Fibroblast of the aortic adventitia (primary cell): ENCODE results near the gene WDR70. TPM values are rescaled to one million over a fixed set of nuclear protein-coding genes. Genes with fewer than 3 reads are reported as not detected.
A peak's percentile ranks its signal among the peaks of the same experiment; 100 is the strongest.
"Not testable (repeated sequence)": the region's sequence is repeated elsewhere in the genome, so short reads cannot be mapped to it uniquely, and the experiment has no call there.

Experiments
- DNase-seq: peaks from one replicate; pipeline ENCODE4 v3.0.0-alpha.2; 2010; ENCODE audit warnings: low read depth
- H3K4me3 ChIP-seq: 2 replicates; pipeline ENCODE4 v1.5.1; 2011; ENCODE audit warnings: low read depth, mild to moderate bottlenecking, control low read depth, low read length, moderate library complexity
- total RNA-seq: library from RNA; depleted of rRNA; stranded (reverse); fragments of >200 nt; gene quantifications from 2 replicates; pipeline ENCODE4 v1.2.3, GENCODE V29; 2012; ENCODE audit warnings: low replicate concordance
- TF ChIP-seq, protein P1 (sequence below): IDR thresholded peaks from 2 replicates; pipeline ENCODE4 v1.5.1; 2011; ENCODE audit warnings: mild to moderate bottlenecking, low read length, control low read depth, inconsistent platforms; ENCODE audit not compliant: insufficient read depth

The WDR70 gene
- 24.6 and 79.1 TPM in 2 replicates for total RNA-seq

DNA sequence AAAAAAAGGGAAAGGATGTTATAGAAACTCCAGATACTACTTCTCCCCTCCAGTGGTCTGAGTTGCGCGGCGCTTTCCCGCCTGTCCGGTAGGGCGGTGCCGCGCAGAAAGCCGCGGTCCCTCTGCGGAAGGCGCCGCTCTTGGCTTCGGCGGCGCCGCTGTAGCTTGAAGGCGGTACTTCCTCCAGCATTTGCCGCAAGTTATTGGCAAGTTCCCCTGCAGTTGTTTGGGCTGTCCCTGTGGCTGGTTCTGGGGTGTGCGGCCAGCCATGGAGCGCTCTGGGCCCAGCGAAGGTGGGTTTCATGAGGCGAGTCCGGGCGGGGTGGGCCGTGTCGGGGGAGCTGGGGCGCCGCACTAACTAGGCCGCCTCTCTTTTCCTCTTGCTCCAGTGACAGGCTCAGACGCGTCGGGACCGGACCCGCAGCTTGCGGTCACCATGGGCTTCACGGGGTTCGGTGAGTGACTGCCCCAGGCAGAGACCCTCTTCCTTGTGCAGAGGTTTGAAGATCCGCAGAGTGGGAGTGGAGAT, at the start of gene WDR70:
TSS of gene WDR70 (plus strand) at position 219 of the 529 bp plus-strand sequence. CDS start at position 269, 50 bp downstream.
- TF ChIP-seq, protein P1, sequence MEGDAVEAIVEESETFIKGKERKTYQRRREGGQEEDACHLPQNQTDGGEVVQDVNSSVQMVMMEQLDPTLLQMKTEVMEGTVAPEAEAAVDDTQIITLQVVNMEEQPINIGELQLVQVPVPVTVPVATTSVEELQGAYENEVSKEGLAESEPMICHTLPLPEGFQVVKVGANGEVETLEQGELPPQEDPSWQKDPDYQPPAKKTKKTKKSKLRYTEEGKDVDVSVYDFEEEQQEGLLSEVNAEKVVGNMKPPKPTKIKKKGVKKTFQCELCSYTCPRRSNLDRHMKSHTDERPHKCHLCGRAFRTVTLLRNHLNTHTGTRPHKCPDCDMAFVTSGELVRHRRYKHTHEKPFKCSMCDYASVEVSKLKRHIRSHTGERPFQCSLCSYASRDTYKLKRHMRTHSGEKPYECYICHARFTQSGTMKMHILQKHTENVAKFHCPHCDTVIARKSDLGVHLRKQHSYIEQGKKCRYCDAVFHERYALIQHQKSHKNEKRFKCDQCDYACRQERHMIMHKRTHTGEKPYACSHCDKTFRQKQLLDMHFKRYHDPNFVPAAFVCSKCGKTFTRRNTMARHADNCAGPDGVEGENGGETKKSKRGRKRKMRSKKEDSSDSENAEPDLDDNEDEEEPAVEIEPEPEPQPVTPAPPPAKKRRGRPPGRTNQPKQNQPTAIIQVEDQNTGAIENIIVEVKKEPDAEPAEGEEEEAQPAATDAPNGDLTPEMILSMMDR: peak; percentile 74
- peak within 1 kb of the TSS; percentile 87 for H3K4me3 ChIP-seq
- DNase-seq: peak; percentile 92

DNA sequence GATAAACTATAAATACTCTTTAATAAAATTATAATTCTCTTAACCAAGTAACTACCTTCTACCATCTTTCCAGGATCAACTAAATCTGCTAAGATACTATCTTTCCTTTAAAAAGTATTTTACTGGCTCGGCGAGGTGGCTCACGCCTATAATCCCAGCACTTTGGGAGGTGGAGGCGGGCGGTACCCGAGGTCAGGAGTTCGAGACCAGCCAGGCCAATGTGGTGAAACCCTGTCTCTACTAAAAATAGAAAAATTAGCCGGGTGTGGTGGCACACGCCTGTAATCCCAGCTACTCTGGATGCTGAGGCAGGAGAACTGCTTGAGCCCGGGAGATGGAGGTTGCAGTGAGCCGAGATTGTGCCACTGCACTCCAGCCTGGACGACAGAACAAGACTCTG, 44.4 kb upstream of the WDR70 start:
- not testable (repeated sequence) for DNase-seq, H3K4me3 ChIP-seq

- H3K4me3 ChIP-seq, DNase-seq: not testable (repeated sequence)
Observed at GRCh38 chr5:37342741-37343140, 36.4 kb upstream of the WDR70 start.

GRCh38 chr5:37355161-37355560, 24.0 kb upstream of the WDR70 start:
- no peak for DNase-seq
- TF ChIP-seq, protein P1: no peak
- H3K4me3 ChIP-seq: no peak overlapping the region

DNA sequence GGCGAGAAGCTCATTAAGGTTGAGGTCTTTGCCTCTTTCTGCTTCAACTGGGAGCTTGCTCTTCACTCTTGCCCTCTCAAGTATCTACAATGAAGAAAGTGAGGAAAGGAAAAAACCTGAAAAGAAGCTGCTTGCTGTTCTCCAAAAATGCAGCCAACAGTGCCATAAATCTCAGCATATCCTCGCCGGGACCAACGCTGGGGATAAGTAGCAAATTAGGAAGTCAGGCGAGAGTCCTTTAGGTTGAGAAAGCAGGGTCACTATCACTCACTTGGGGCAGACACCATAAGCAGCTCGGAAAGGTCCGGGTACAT, 8.6 kb upstream of the WDR70 start:
- peak overlapping the region; percentile 100 for H3K4me3 ChIP-seq
- TF ChIP-seq, protein P1: no peak
- DNase-seq: no peak

DNA sequence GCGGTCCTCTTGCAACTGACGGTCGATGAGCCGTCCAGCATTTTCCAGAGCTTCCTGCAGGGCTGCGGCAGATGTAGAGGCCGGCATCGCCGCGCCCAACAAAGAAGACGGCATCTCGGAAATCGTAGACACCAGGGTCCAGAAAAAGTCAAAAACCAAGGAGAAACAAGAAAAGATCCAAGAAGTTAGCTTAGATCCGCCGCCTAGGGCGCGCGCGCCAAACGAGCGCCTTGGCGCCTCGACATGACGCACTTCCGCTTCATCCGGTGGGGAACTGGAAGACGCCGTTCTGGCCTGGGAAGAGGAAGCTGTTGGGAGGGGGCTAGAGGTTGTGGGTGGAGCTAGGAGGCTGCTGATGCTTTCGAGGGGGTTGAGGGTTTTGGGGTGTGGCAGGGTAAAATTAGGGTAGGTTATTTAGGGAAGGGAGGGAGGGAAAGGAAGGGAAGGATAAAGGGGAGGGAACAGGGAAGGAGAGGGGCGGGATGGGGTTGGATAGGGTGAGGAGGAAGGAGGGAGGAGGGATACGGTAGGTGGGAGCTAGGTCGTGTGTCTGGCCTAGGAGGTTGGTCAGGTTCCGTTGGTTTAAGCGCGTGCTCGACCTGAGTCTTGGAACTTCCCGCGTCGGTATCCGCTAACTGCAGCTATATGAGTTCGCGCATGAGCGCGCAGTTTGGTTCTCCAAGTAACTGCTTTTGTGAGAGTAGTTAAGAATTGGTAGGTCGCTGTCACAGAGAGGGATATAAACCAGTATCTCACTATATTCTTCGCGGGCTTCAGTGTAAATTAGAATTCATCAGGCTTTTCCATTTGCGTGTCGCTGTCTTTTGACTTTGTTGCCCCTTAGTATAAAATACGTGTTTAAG, 8.0 kb upstream of the WDR70 start, which contains the start of gene NUP155:
TSS of gene NUP155 (minus strand) at position 243 of the 863 bp plus-strand sequence. CDS start at position 114, 129 bp downstream.
- peak within 1 kb of the TSS; percentile 100 for H3K4me3 ChIP-seq
- peak; percentile 95 for DNase-seq
- TF ChIP-seq, protein P1: no peak

- no peak overlapping the region for H3K4me3 ChIP-seq
- TF ChIP-seq, protein P1: no peak
- no peak for DNase-seq
Observed at GRCh38 chr5:37375091-37375490, 4.0 kb upstream of the WDR70 start.

GRCh38 chr5:37378066-37378465, 1.1 kb upstream of the WDR70 start:
- not testable (repeated sequence) for DNase-seq, H3K4me3 ChIP-seq
